Mucosa of stomach (tissue), 1 donor: ENCODE measurements around the gene ACTN1.
A peak's percentile ranks its signal among the peaks of the same experiment; 100 is the strongest.

Experiments used
- H3K27me3 ChIP-seq: one replicate; pipeline ENCODE4 v1.7.0; 2013; ENCODE audit warnings: mild to moderate bottlenecking, low read length; ENCODE audit not compliant: control insufficient read depth, insufficient read depth
- H3K36me3 ChIP-seq: one replicate; pipeline ENCODE4 v1.7.0; 2013; ENCODE audit warnings: low read length; ENCODE audit not compliant: control insufficient read depth, insufficient read depth
- H3K4me1 ChIP-seq: one replicate; pipeline ENCODE4 v1.7.0; 2013; ENCODE audit warnings: mild to moderate bottlenecking, low read length; ENCODE audit not compliant: control insufficient read depth, insufficient read depth
- H3K4me3 ChIP-seq: one replicate; pipeline ENCODE4 v1.7.0; 2013; ENCODE audit warnings: low read length
- H3K9ac ChIP-seq: one replicate; pipeline ENCODE4 v1.7.0; 2013; ENCODE audit warnings: mild to moderate bottlenecking, low read length, moderate library complexity
- H3K9me3 ChIP-seq: one replicate; pipeline ENCODE4 v1.7.0; 2013; ENCODE audit warnings: mild to moderate bottlenecking, low read length, moderate library complexity; ENCODE audit not compliant: control insufficient read depth
- donor health status: Pancreatic carcinoma.

The ACTN1 gene

DNA sequence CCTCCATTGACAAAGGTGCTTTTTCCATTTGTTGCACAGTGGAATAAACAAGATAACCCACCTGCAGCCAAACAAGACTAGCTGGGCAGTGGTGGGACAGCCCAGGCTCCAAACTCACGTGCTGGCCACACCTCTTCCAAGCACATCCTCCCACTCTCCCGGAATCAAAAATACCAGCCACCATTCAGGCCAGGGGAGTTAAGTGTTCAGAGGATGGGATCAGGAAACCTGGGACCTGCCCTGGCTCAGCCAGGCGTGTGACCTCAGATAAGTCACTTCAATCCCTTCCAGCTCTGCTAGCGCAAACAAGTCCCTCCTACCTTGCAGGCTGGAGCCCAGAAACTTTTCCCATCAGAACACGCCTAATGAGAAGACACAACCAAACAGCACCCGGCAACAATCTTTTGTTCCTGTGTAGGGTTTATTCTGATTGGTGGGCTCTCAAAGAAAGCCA, 43.3 kb downstream of the ACTN1 start:
- no peaks in the 10 kb centered on the region for H3K36me3 ChIP-seq
- H3K9ac ChIP-seq = peak overlapping the region; percentile 10
- no peak overlapping the region for H3K4me3 ChIP-seq

DNA sequence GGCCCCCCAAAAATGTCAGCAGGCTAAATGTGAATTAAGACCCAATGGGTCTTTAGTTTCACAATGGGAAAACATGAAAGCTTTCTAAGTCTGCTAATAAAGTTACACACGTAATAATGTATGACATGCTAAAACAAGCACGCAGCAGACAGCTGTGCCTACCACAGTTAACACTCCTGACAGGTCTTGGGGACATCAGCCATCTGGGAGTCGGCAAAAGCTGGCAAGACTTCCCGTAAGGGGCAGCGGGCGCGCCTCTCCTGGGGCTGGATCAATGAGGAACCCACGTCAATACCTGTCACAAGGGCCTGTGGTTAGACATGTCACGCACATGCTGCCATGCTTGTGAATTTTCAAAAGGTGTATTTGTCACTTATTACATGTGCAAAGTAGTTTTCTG, 45.0 kb downstream of the ACTN1 start:
- no peaks in the 10 kb centered on the region for H3K27me3 ChIP-seq
- H3K4me3 ChIP-seq = no peak overlapping the region
- H3K9me3 ChIP-seq = no peaks in the 10 kb centered on the region
- no peaks in the 10 kb centered on the region for H3K36me3 ChIP-seq
- peaks cover 49% of the 10 kb centered on the region for H3K4me1 ChIP-seq
- no peak overlapping the region for H3K9ac ChIP-seq

More for the DNA sequence above, 43.3 kb downstream of the ACTN1 start:
- no peaks in the 10 kb centered on the region for H3K27me3 ChIP-seq
- peaks cover 66% of the 10 kb centered on the region for H3K4me1 ChIP-seq
- no peaks in the 10 kb centered on the region for H3K9me3 ChIP-seq

DNA sequence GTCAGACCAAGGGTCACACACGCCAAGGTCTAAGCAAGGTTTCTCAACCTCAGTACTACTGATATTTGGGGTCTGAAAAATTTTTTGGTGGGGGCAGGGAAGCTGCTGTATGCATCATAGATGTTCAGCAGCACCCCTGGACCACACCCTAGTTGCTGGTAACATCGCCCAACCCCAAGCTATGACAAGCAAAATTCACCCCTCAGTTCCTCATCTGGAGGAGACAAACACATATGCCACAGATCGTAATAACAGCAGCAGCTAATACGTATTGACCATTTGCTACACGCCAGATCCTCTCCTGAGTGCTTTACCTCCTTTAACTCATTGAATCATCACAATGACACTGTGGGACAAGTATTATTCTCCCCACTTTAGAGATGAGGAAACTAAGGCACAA, 46.4 kb downstream of the ACTN1 start:
- no peaks in the 10 kb centered on the region for H3K36me3 ChIP-seq
- H3K9ac ChIP-seq = no peak overlapping the region
- H3K4me1 ChIP-seq = peaks cover 47% of the 10 kb centered on the region
- H3K9me3 ChIP-seq = no peaks in the 10 kb centered on the region
- H3K4me3 ChIP-seq = no peak overlapping the region
- H3K27me3 ChIP-seq = no peaks in the 10 kb centered on the region

DNA sequence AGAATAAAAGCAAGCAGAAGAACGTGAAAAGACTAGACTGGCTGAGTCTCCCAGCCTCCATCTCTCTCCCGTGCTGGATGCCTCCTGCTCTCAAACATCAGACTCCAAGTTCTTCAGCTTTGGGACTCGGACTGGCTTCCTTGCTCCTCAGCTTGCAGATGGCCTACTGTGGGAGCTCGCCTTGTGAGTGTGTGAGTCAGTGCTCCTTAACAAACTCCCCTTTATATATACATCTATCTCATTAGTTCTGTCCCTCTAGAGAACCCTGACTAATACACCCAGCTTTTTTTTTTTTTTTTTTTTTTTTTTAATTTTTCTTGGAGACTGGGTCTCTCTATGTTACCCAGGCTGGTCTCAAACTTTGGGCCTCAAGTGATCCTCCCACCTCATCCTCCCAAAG, 46.9 kb downstream of the ACTN1 start:
- Histone ChIP-seq H3K4me3 (no peak overlapping the region), H3K9me3 (no peaks in the 10 kb centered on the region), H3K36me3 (no peaks in the 10 kb centered on the region), H3K4me1 (peaks cover 42% of the 10 kb centered on the region), H3K9ac (no peak overlapping the region), H3K27me3 (no peaks in the 10 kb centered on the region)

DNA sequence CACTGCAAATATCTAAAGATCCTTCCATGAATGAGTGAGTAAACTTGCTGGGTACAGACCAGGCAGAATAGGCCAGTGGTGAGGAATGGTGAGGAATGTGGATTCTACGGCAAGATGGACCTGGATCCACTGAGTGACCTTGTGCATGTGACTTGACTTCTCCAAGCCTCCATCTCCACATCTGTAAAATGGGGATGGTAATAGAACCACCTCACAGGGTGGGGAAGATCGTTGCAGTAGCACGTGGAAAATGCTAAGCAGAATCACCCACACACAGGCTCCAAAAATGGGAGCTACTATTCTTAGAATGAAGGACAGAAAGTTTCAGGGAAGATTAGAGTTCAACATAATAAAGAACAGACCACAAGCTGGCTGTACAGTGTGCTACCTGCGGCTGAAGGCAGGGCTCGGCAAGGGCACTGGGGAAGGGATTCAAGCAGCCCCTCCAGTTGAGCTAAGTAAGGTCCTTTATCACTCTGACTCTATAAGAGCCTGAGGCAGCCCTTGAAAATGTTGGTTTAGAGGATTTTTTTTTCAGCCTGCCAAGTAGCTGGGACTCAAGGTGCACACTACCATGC, 47.5 kb downstream of the ACTN1 start:
- no peak overlapping the region for H3K4me3 ChIP-seq
- no peaks in the 10 kb centered on the region for H3K36me3 ChIP-seq
- no peak overlapping the region for H3K9ac ChIP-seq
- H3K9me3 ChIP-seq = no peaks in the 10 kb centered on the region
- H3K4me1 ChIP-seq = peaks cover 36% of the 10 kb centered on the region
- H3K27me3 ChIP-seq = no peaks in the 10 kb centered on the region

DNA sequence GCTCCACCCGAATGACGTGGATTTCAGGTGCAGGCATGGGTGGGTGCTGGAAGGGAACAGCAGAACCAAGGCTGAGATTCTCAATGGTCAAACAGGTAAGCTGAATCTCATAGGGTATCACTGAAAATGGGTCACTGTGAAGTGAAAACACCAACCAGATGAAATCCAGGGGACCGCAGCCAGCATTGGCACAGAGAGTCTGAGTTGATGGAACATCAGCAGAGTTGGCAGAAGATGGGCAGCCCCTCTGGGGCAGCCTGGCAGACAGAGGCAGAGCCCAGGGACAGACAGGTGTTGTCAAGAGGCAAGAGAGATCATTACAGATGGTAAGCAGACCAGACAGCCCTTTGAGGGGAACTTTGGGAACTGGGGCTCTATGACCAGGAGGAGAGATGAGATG, 48.0 kb downstream of the ACTN1 start:
- Histone ChIP-seq H3K27me3 (no peaks in the 10 kb centered on the region), H3K4me1 (peaks cover 31% of the 10 kb centered on the region), H3K4me3 (no peak overlapping the region), H3K9ac (no peak overlapping the region), H3K9me3 (no peaks in the 10 kb centered on the region), H3K36me3 (no peaks in the 10 kb centered on the region)

DNA sequence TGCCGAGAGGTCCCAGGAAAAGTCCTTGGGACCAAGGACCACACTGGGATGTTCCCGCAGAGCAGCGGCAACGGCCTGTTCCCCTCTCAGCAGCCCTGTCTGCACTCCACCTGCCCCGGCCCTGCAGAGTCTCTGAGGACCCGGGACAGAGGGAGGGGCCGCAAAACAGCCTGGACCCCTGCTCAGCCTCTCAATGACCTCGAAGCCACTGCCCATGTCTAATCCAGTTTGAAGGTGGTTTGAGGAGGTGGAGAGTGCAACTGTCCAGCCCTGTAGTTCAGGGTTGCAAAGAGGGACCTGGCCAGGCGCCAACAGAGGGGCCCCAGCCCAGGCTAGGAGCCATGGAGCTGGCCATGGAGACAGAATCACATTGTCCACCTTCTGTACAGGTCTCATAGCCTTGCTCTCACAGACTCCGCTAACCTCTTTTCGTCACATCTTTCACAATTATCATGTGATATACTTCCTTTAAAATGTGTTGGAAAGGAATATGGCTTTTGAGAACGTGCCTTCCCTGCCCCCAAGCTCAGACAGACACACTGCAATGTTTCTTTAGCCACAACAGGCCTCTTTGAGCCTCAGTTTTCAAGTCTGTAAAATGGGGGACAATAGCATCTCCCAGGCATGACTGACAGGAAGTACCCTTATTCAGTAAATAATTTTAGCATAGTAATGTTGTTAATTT, 49.3 kb downstream of the ACTN1 start:
- no peak overlapping the region for H3K9ac ChIP-seq
- no peaks in the 10 kb centered on the region for H3K27me3 ChIP-seq
- no peaks in the 10 kb centered on the region for H3K36me3 ChIP-seq
- H3K4me1 ChIP-seq = peaks cover 23% of the 10 kb centered on the region
- H3K4me3 ChIP-seq = no peak overlapping the region
- H3K9me3 ChIP-seq = no peaks in the 10 kb centered on the region

DNA sequence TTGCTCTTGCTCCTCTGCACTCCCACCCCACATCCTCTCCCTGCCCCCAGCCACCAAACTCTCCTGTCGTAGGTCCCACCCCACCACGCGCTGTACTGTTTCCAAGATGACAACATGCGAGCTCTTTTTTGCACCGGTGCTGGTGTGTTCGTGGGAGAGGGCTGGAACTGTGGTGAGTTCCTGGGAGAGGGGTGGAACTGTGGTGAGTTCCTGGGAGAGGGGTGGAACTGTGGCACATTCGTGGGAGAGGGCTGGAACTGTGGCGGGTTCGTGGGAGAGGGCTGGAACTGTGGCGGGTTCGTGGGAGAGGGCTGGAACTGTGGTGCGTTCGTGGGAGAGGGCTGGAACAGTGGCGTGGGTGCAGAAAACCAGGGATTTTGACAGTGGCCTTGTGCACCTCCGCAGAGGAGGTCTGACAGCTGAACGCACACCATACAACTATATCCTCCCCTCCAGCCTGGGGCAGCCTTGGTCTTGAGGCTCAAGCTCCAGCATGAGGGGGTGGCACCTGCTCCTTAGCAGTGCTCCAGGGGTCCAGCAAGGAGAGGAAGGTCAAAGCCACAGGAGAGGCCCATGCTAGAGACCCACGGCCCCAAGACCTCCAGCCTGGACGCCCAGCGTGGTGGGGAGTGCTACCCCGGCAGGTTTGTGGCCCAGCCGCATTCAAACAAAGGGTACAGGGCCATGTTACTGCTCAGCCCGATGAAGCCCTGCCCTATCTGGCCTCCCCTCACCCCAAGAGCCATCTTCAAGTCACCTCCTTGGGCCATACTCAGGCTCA, 50.1 kb downstream of the ACTN1 start:
- peaks cover 23% of the 10 kb centered on the region for H3K4me1 ChIP-seq
- no peaks in the 10 kb centered on the region for H3K27me3 ChIP-seq
- H3K4me3 ChIP-seq = no peak overlapping the region
- no peaks in the 10 kb centered on the region for H3K9me3 ChIP-seq
- no peaks in the 10 kb centered on the region for H3K36me3 ChIP-seq
- H3K9ac ChIP-seq = no peak overlapping the region

DNA sequence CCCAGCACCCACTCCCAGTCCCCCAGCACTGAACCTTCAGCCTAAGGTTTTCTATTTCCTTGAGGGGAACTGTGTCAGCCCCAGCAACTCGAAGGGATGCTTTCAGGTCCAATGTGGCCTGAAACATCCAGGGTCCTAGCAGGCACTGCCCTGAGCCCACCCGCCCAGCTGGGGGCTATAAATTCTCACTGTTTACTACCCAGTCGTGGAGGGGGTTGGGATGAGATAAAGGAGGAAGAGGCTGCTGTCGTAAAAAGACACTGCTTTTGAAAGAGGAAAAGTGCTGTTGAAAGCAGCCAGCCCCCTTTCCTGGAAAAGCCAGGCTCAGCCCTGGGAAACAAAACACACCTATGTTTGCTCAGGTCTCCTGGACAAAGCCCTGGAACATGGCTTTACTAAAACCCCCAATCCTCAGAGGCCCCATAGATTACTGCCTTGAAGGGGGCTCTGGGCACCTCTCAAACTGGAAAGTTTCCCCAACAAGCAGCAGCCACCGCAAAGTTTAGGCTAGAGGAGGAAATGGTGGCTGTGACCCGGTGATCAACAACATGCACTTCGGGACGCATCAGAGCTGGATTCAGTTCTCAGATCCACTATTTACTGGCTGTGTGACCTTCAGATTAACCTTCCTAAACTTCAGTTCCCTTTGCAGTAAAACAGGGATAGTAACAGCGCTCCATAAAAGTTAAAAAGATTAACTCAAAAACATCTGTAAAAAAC, 51.0 kb downstream of the ACTN1 start:
- Histone ChIP-seq H3K27me3 (no peaks in the 10 kb centered on the region), H3K4me1 (peaks cover 23% of the 10 kb centered on the region), H3K9me3 (no peaks in the 10 kb centered on the region), H3K36me3 (no peaks in the 10 kb centered on the region), H3K9ac (no peak overlapping the region), H3K4me3 (no peak overlapping the region)

DNA sequence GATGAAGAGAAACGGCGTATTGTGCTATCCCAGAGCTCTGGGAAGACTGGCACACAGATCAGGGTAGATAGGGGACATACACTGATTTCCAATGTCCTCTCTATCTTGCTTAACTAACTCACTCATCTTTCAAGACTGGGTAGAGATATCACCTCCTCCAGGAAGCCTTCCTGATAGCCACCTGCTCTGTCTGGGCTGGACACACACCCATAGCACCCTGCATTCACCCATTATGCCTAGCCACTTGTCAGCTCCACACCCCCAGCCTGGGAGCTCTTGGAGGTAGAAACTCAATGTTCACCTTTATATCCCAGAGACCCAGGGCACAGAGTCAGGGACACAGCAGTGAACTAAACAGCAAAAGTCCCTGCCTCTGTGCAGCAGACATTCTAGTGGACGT, 52.0 kb downstream of the ACTN1 start:
- Histone ChIP-seq H3K4me1 (peaks cover 18% of the 10 kb centered on the region), H3K27me3 (no peaks in the 10 kb centered on the region), H3K4me3 (no peak overlapping the region), H3K36me3 (no peaks in the 10 kb centered on the region), H3K9ac (no peak overlapping the region), H3K9me3 (no peaks in the 10 kb centered on the region)

DNA sequence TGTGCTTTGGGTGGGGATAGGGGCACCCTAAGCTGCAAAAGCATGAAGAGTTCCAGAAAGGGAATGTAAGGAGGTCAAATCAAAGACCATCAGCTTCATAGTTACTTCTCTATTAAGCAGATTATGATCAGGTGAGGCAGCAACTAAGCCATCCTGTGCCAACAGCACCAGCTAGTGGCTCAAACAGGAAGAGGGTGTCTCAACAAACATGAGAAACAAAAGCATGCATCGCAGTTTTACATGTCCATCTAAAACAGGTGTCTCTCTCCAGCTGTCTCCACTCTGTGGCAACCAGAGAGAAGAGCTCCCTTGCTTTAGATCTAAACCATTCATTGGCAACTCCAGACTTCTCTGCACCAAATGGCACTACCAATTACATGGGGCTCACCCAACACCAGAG, 52.9 kb downstream of the ACTN1 start:
- no peak overlapping the region for H3K9ac ChIP-seq
- H3K27me3 ChIP-seq = no peaks in the 10 kb centered on the region
- no peaks in the 10 kb centered on the region for H3K36me3 ChIP-seq
- H3K4me1 ChIP-seq = peaks cover 11% of the 10 kb centered on the region
- H3K9me3 ChIP-seq = no peaks in the 10 kb centered on the region
- H3K4me3 ChIP-seq = no peak overlapping the region

DNA sequence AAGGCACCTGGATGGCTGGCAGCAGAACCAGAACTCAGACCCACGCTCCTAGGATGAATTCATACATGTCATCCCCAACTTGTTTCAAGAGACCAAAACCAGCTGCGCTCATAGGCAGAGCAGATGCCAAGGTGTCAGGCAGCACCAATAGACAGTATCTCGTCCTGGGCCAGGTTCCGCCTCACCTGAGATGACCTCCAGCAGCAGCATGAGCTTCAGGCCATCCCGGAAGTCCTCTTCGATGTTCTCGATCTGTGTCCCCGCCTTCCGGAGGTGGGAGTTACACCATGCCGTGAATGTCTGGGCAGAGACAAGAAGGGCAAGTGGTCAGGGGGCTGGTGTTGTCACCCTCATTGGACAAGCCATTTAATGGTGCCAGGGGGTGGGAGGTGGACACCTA, 53.7 kb downstream of the ACTN1 start:
- Histone ChIP-seq H3K27me3 (no peaks in the 10 kb centered on the region), H3K4me3 (no peak overlapping the region), H3K9ac (no peak overlapping the region), H3K9me3 (no peaks in the 10 kb centered on the region), H3K4me1 (peaks cover 11% of the 10 kb centered on the region), H3K36me3 (no peaks in the 10 kb centered on the region)
